OCI-LY3 (cell line): ENCODE measurements around the gene PPP1R12B.
A peak's percentile ranks its signal among the peaks of the same experiment; 100 is the strongest.

Experiments used
- CTCF ChIP-seq: fragments of 200-600, 300-600 bp; sonication (generic); IDR thresholded peaks from 2 replicates; pipeline ENCODE4 v1.5.1; 2014; ENCODE audit warnings: antibody characterized with exemption, low read length, low read depth
- EZH2phosphoT487 ChIP-seq: fragments of 200-600 bp; shearing (Covaris generic); IDR thresholded peaks from 2 replicates; pipeline ENCODE4 v1.6.1; 2018; ENCODE audit warnings: antibody characterized with exemption, mixed run types, low read depth

GRCh38 chr1:202571719-202572339 is 223.3 kb downstream of the PPP1R12B start:
- TF ChIP-seq CTCF (peak; percentile 96), EZH2phosphoT487 (no peak)
